MG63 (cell line): ENCODE results near the gene ISG20L2. TPM values are rescaled to one million over a fixed set of nuclear protein-coding genes. Genes with fewer than 3 reads are reported as not detected.

Experiments used
- DNase-seq: peaks from one replicate; pipeline ENCODE4 v3.0.0-alpha.2; 2020
- H3K27me3 ChIP-seq: fragments of 250-450 bp; sonication (Bioruptor Pico); 2 replicates; pipeline ENCODE4 v1.5.1; 2020; ENCODE audit warnings: mild to moderate bottlenecking, moderate library complexity
- H3K36me3 ChIP-seq: fragments of 250-450 bp; sonication (Bioruptor Pico); 2 replicates; pipeline ENCODE4 v1.5.1; 2020; ENCODE audit warnings: mild to moderate bottlenecking, moderate library complexity
- H3K4me3 ChIP-seq: fragments of 250-450 bp; sonication (Bioruptor Pico); 2 replicates; pipeline ENCODE4 v1.5.1; 2020; ENCODE audit warnings: mild to moderate bottlenecking, moderate library complexity
- H3K9me3 ChIP-seq: fragments of 250-450 bp; sonication (Bioruptor Pico); 2 replicates; pipeline ENCODE4 v1.5.1; 2020; ENCODE audit warnings: mild to moderate bottlenecking, moderate library complexity
- total RNA-seq: library from RNA; depleted of rRNA; stranded (reverse); fragments of >200 nt; shearing (Covaris generic); gene quantifications from 2 replicates; pipeline ENCODE4 v1.2.3, GENCODE V29; 2014; ENCODE audit warnings: low replicate concordance

ISG20L2 gene
- total RNA-seq, 1 experiment from 2014 or later = 15.6 TPM

DNA sequence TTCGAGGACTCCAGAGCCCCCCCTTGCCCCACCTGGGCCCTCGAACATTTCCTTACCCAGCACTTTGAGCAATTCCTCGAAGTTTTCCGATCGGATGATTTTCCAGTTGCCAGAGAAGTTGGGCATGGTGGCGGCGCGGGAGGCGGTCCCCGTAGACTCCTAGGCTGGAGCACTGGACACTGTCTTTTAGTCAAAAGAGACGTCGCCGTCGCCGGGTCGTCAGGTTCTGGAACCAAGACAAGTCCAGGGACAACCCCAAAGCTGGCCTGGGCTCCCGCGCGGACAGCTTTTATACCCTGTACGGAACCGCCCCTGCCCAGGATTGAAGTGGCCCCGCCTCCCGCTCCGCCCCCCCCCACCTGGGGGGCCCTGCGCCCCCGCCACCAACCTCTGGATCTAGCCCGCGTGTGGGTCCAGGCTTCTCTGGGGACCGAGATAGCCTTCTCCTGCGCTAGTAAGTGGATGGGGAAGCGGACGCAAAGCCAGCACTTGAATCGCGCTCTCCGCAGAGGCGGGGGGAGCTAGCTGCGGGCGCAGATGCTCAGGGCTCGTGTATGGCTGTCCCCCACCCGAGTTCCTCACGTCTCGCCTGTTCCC is 23.1 kb downstream of the ISG20L2 start, which contains the start of gene CRABP2:
CRABP2 (minus strand) TSS at position 263 of the 597 bp plus-strand sequence; CDS start at position 126, 137 bp downstream.
- Histone ChIP-seq H3K27me3 (no peaks in the 10 kb centered on the region), H3K36me3 (peaks cover 2% of the 10 kb centered on the region; the same call in 1 of the 2 replicates), H3K9me3 (no peaks in the 10 kb centered on the region), H3K4me3 (peak within 1 kb of the TSS; percentile 42)
- peak; percentile 37 for DNase-seq

DNA sequence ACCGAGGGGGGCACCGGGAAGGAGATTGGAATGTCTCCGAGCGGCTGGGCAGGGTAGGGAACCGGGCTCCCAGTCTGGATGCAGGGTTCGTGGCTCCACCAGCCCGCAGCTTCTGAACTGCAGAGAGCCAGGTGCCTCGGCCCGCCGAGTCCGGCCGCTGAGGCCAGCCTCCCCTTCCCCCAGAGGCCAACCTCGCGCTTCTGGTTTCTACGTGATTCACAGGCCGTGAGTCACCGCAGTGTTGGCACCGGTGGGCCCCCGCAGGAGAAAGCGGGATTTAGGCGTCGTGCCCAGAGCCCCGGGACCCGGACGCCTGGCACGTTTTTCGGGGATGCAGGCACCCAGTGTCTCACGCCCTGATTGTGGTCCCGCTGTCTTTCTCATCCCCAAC is 23.6 kb downstream of the ISG20L2 start:
- no peaks in the 10 kb centered on the region for H3K27me3 ChIP-seq
- DNase-seq = peak; percentile 92
- no peaks in the 10 kb centered on the region for H3K9me3 ChIP-seq
- peak overlapping the region; percentile 42 for H3K4me3 ChIP-seq
- H3K36me3 ChIP-seq = peaks cover 2% of the 10 kb centered on the region

DNA sequence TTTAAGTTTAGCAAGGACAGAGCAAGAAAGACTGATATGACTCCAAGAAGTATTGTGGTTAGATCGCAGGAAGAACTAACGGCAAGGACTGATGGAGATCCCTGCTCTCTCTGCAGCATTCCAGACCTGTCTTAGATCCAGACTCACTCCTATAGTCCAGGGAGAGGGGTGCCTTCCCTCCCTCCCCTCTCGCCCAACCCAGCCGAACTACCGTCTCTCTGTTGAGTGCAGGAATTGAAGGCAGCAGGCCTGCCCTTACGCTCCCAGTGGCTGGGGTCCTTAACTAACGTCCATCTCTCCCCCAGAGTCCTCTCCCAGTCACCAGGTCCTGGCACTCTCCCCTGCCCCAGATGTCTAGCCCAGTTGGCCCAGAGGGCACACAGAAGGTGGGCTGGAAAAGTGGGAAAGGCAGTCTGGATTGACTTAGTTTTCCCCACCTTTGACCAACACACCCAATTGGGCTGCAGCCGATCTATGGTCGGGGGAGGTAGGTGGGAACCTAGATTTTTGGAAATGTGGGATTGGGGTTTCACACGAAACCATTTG is 24.3 kb downstream of the ISG20L2 start:
- no peak for DNase-seq
- no peaks in the 10 kb centered on the region for H3K27me3 ChIP-seq
- H3K36me3 ChIP-seq = peaks cover 2% of the 10 kb centered on the region
- H3K4me3 ChIP-seq = peak overlapping the region; percentile 42
- H3K9me3 ChIP-seq = no peaks in the 10 kb centered on the region

DNA sequence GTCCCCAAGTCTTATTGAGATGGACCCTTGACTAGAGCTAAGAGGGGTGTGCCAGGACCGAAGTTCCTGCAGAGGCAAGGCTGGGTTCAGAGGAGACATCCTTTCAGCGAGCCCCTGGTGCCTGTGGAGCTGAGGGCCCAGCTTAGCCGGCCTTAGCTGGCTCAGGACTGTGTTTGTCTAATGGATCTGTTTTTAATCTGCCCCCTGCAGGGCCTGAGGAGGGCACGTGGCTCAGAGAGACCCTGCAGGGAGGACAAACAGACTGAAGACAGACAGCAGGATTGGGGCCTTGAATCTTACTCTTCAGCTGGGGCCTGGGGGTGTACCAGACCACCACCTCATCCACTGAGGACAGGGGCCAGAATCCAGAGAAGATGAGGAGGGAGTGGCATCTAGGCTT is 24.8 kb downstream of the ISG20L2 start:
- peak; percentile 39 for DNase-seq
- Histone ChIP-seq H3K36me3 (peaks cover 2% of the 10 kb centered on the region), H3K9me3 (no peaks in the 10 kb centered on the region), H3K4me3 (no peak overlapping the region), H3K27me3 (no peaks in the 10 kb centered on the region)

DNA sequence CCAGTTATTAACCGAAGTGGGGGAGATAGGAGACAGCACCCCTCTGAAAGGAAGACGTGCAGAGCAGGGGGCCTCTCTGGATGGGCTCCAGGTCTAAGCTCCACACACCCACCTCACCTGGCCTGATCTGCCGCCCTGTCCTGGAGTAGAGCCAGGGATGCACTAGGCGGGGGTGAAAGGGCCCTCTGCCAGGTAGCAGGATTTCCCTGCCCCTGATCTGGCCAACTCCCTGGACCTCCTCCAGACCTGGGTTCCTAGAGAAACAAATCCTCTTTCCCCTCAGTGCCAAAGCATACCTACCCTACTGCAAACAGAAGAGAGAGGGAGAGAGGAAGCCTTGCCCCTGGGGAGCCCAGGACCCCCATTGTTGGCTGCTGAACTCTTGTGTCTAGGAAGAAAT is 25.2 kb downstream of the ISG20L2 start:
- no peak overlapping the region for H3K4me3 ChIP-seq
- no peaks in the 10 kb centered on the region for H3K9me3 ChIP-seq
- no peak for DNase-seq
- peaks cover 2% of the 10 kb centered on the region for H3K36me3 ChIP-seq
- no peaks in the 10 kb centered on the region for H3K27me3 ChIP-seq

DNA sequence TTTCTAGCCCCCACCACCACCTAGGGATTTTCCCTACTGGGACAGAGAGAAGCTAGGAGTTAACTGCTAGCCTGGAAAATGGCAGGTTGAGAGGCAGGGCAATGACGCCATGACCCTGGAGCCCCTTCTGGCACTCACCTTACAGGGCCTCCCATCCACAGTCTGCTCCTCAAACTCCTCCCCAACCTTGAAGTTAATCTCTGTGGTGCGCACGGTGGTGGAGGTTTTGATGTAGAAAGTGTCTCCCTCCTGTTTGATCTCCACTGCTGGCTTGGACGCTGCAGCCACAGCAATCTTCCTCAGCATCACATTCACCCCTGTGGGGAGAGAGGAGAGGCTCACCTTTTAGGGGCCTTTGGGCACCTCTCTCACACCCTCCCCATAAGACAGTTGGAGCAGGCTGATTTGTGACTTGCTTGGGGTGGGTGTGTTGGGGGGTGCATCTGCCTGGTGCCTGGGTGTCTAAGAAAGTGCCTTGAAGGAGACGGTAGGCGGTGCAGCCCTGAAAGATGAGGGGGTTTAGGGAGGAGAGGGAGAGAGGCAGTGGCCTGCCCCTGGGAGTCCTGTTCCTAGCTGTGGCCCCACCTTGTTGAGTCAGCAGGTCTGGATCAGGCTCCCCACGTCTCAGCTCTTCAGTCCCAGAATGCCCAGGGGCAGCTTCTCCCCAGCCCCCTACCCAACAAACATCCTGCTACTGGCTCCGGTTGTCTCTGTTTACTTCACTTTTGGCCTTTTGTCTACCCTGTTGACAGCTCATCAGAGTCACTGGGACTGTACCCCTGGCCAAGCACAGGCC is 27.6 kb downstream of the ISG20L2 start:
- DNase-seq = no peak
- no peak overlapping the region for H3K4me3 ChIP-seq
- H3K27me3 ChIP-seq = no peaks in the 10 kb centered on the region
- peaks cover 2% of the 10 kb centered on the region for H3K36me3 ChIP-seq
- H3K9me3 ChIP-seq = no peaks in the 10 kb centered on the region

DNA sequence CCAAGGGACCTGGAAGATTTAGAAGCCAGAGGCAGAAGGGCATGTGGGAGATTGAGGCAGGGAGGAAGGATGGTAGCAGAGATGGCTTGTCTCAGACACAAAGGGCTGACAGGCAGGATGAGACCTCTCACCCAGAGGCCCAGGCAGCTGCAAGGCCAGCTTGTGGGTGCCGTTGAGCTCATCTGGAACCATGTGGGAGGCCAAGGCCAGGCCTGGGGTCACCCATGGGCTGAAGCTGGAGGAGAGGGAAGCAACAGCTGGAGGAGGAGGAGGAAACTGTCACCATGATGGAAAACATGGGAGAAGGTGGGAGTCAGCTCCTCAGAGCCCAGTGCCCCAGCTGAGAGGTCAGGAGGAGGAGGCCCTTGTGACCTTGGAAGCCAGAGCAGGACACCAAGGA is 29.6 kb downstream of the ISG20L2 start:
- no peak for DNase-seq
- H3K27me3 ChIP-seq = no peaks in the 10 kb centered on the region
- H3K9me3 ChIP-seq = no peaks in the 10 kb centered on the region
- no peaks in the 10 kb centered on the region; the same call in none of the 2 replicates for H3K36me3 ChIP-seq
- H3K4me3 ChIP-seq = no peak overlapping the region

DNA sequence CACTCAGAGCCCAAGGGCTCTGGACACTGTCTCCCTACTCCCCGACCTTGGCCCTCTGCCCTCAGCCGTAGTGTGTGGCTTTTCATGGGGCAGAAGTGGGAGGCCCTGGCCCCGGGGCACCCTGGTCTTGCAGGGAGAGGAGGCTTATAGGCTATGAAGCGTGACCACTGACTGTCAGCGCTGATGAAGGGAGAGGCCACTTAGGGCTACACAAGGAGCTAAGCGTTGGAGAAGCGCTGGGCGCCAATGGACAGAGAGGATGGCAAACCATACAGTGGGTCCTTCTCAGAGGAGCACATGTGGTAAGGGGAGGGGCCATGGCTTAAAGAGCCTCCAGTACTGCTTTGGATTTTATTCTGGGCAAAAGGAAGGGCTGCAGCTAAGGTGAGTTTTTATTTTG is 31.1 kb downstream of the ISG20L2 start:
- Histone ChIP-seq H3K27me3 (no peaks in the 10 kb centered on the region), H3K36me3 (no peaks in the 10 kb centered on the region; the same call in none of the 2 replicates), H3K4me3 (no peak overlapping the region), H3K9me3 (no peaks in the 10 kb centered on the region)
- DNase-seq = no peak

DNA sequence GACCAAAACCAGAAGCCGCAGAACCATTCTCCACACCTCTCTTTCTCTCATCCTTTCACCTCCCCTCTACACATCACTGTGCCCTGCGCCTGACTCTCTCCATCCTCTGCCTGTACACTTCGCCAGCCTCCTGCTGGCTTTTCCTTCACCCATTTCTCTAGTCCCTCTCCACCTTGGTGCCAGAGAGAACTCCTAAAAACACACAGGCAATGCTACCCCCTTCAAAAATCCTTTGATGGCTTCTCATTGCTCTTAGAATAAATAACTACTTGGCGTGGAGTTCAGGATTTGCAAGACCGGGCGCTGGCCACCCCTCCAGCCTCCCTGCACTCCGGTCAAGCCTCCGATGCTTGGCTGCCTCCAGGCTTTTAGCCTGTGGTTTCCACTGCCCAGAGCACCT is 31.8 kb downstream of the ISG20L2 start:
- Histone ChIP-seq H3K9me3 (no peaks in the 10 kb centered on the region), H3K27me3 (no peaks in the 10 kb centered on the region), H3K36me3 (no peaks in the 10 kb centered on the region; the same call in none of the 2 replicates), H3K4me3 (no peak overlapping the region)
- no peak for DNase-seq

DNA sequence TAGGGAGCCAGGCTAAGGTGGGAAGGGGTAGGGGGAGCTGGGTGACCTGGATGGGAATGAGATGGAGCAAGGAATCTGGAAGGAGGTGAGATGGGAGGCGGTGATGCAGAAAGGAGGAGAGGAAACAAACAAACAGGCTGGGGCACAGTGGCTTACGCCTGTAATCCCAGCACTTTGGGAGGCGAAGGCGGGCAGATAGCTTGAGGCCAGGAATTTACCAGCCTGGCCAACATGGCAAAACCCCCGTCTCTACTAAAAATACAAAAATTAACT is 33.9 kb downstream of the ISG20L2 start:
- DNase-seq = no peak
- no peaks in the 10 kb centered on the region for H3K36me3 ChIP-seq
- H3K9me3 ChIP-seq = no peaks in the 10 kb centered on the region
- no peak overlapping the region for H3K4me3 ChIP-seq
- H3K27me3 ChIP-seq = no peaks in the 10 kb centered on the region

DNA sequence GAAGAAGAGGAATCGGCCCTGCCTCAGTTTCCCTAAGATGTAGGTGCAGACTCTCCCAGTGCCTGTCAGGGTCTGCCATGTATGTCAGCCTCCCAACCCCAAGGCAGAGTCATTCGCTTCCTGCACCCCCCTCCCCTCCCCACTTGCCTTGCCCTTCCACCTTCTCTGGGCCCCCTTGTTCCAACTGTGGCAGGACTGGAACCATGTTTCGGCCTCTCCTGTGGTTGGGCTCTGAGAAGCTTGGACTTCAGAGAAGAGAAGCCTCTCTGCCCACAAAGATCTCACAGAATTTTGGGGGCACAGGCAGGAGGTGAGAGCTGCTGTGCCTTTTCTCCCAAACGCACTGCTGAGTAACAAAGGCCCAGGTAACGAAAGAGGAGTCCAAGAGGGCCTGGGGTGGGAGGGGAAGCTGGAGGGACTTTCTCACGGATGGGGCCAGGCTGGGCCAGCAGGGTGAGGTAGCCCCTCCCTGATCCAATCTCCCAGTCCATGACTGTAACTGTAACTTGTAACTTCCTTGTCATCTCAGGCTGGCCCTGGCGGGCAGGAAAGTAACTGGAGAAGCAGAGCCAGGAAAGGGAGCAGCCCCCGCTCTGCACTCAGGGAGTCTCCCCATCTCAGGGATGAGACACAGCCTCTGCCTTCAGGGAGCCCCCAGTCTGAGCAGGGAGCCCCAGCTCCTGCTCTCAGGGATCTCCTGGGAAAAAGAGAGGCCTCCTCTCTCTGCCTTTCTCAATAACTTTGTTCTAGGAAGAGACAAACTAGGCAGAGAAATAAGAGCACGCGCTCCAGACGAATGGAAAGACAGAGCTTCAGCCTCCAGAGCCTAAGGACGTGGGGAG is 34.5 kb downstream of the ISG20L2 start:
- no peak for DNase-seq
- H3K4me3 ChIP-seq = no peak overlapping the region
- H3K9me3 ChIP-seq = no peaks in the 10 kb centered on the region
- H3K27me3 ChIP-seq = no peaks in the 10 kb centered on the region
- H3K36me3 ChIP-seq = no peaks in the 10 kb centered on the region

DNA sequence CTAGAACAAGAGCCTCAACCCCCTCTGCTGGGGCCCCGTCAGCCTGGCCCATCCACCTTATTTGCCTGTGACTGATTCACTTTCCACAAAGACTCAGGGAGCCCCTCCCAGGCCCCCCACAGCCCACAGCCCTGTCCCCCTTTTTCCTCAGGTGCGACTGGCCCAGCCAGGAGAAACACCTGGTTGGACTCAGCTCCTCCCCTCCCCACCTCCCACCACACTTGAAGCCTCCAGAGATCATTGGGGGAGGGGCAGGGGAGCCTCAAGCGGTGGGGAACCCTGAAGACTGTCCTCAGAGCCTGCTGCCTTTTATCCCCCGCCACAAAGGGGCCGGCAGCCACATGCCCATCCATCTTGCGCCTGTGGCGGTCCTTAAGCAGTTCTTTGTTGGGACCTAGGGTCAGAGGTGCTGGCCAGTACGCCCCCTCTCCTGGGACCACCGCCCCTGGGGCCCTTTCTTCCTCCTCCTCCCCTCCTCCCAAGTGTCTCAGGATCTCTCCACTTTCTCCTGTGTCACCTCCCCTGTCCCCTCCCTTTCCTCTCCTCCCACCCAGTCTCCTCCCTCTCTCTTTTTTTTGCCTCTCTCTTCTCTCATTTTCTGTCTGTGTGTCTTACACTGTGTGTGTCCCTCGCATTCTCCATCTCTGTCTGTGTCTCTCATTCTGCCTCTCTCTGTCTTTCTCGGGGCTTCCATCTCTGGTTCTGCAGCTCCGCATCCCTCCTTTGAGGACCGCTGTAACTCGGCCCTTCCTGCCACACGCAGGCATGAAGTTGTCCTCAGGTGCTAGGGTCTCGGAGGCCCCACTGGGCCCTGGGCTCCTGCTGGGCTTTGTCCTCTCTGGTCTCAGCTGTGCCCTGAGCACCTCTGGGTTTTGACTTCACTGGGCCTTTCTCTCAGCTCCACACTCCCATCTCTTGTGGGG is 35.4 kb downstream of the ISG20L2 start:
- no peaks in the 10 kb centered on the region for H3K27me3 ChIP-seq
- H3K9me3 ChIP-seq = no peaks in the 10 kb centered on the region
- H3K36me3 ChIP-seq = no peaks in the 10 kb centered on the region
- H3K4me3 ChIP-seq = no peak overlapping the region
- DNase-seq = no peak

DNA sequence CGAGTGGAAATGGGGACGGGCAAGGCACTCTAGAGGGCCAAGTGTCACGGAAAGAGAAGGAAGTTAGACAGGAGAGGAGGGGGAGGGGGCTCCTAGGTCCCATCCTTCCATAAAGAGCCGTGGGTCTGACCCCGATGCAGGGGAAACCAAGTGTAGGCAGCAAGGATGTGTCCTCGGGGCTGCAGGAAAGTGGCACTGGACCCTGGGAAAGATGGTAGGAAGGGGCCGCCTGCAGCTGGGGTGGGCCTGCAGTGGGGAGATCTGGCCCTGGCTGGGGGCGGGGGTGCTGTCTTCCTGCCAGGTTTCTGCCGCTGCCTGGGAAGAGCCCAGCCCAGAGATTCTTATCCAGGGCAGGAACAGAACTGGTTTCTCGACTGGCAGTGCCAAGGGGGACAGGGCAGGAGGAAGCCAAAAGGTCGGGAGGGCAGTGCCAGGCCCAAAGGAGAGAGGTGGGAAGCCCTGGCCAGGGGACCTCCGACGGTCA is 36.1 kb downstream of the ISG20L2 start:
- Histone ChIP-seq H3K36me3 (no peaks in the 10 kb centered on the region), H3K9me3 (no peaks in the 10 kb centered on the region), H3K27me3 (no peaks in the 10 kb centered on the region), H3K4me3 (no peak overlapping the region)
- DNase-seq = no peak

DNA sequence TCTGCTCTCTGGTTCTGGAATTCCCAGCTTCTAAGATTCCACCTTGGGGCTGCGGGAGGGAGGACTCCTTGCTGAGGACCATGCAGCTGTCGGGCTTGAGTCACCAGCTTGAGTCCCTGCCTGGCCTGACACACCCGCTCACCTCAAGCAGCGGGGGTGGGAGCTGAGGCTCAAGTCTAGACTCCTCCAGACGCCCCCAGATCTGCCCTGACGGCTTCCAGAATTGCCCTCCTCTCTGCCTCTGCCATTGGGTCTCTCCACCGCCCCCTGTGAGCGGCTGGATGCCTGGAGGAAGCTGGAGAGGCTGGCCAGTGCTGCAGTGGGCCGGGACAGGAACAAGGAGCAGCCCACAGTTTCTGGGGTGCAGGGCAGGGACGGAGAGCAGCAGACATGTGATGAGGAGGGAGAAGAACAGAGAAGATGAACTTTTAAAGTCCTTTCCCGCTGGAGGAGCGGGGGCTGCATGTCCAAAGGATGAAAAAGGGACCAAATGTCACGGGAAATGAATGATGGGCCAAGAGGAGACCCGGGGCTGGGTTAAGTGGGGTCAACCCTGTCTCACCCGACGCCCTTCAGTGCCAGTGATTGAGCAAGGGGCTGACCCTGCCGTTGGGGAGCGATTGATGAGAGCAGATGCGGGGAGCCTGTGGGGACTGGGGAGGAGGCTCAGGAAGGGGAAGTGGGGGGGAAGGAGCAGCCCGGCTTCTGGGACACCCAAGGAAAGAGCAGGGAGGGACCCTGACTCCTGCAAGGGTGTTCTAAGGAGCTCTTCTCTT is 36.7 kb downstream of the ISG20L2 start:
- H3K4me3 ChIP-seq = no peak overlapping the region
- no peaks in the 10 kb centered on the region for H3K27me3 ChIP-seq
- no peaks in the 10 kb centered on the region for H3K9me3 ChIP-seq
- H3K36me3 ChIP-seq = no peaks in the 10 kb centered on the region
- DNase-seq = peak; percentile 72

DNA sequence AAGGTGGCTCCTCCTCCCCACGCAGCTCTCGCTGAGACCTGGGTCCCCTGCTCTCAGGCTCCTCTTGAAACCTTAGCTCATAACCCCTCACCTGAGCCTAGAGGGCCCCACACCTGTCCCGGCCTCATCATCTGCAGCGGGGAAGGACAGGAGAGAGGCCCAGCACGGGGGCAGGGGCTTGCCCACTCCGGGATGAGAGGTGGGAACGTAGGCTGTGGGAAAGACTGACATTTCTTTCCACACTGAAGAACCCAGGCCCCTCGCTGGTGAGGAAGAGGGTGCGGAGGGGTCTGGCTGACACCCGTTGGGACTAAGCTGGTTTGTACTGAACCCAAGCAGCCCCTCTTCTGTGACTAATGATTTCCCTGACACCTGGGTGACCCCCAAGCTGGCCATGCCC is 37.4 kb downstream of the ISG20L2 start:
- Histone ChIP-seq H3K36me3 (no peaks in the 10 kb centered on the region), H3K27me3 (no peaks in the 10 kb centered on the region), H3K9me3 (no peaks in the 10 kb centered on the region), H3K4me3 (no peak overlapping the region)
- DNase-seq = no peak
